HG02759 (cell line): ENCODE data around the gene CCDC136.

ENCODE experiments used
- ATAC-seq: cut with Tn5 transposase; IDR thresholded peaks from one replicate; pipeline ENCODE4 v1.9.1; 2021; ENCODE audit warnings: mild to moderate bottlenecking, moderate library complexity; ENCODE audit not compliant: unreplicated experiment

Gene CCDC136

DNA sequence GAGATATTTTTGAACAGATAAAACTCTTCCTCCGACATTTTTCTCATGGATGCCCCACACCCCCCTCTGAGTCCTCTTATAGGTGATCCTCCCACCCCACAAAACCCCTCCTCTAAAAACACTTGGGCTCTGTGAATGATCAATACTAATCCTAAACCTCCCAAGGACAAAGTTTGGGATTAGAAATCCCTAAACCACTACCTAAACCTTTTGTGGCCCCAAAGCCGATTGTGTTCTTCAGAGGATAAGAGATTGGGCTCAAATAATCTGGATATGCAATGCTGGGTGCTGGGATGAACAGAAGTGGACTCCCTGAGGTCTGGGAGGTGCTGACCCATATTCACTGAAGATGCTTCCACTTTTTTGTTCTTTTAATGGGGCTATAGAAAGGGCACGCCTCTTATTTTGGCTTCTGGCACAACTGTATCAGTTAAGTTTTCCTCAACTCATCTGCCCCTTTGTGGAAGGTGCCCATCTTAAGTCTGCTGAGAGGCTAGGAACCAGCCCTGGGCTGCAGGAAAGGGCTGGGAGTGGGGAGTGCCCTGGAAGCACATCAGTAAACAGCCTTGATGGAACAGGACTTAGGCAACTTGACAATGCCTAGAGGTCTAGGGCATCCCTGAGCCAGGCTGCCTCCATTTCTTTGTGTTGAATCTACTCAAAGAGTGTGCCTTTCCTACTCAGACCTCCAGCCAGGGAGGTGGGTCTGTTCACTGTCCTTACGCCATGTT lies 15.9 kb upstream of the CCDC136 start, which contains the start of gene OPN1SW:
Gene OPN1SW, minus strand, starts transcription at position 51 of the 731 bp plus-strand sequence. Its CDS starts 13 bp downstream, at position 38.
- no peak for ATAC-seq

DNA sequence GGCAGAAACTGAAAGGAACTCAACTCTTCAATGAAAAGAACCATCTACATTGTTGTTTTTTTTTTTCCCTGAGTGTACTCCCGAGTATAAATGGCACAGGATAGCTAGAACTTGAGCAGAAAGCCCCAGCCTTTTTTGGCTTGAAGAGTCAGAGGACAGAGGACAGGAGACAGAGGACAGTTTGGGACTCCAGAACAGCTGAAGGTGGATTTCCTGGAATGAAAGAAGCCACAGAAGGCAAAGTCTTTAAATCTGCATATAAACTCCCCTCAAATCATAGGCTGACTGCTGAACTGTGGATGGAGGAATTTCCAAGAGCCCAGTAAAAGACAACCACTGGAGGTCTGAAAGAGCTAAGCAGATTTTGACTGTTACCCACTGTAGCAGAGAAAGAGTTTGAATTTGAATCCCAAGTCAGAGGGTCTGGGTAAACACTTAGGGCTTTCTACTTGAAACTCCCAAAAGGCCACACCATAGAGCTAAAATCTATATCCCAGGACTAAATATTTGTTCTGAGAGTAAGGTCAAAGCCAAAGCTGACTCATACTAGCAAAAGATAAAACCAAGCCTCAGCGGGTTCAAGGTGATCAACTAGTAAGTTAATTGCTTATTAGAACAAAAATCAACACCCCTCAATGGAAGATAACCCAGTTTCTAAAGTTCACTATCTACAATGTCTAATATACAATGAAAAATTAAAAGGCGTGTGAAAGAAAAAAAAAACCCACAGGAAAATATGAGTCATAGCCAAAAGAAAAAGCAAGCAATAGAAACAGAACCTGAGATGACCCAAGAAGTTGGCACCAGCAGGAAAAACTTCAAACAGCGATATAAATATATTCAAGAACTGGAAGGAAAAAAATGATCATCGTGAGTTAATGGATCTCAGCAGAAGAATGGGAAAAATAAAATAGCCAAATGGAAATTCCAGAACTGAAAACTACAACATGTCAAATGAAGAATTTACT lies 14.3 kb upstream of the CCDC136 start:
- ATAC-seq, result no peak

DNA sequence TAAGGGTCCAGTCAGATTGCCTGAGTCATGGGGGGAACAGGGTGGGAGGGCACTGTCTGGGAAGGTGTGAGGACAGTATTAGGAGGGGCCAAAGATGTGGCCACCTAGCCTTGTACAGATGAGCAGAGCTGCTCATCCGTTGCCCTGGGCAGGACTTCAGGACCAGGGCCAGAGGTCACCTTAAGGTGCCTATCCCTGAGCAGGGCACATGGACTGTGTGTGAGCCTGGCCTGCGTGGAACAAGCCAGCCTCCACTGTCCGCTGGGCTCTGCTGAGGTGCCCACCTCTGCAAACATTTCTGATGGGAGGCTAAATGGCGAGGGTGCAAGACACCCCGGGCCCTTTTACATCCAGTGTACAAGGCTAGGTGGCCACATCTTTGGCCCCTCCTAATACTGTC lies 12.8 kb upstream of the CCDC136 start:
- no peak for ATAC-seq

DNA sequence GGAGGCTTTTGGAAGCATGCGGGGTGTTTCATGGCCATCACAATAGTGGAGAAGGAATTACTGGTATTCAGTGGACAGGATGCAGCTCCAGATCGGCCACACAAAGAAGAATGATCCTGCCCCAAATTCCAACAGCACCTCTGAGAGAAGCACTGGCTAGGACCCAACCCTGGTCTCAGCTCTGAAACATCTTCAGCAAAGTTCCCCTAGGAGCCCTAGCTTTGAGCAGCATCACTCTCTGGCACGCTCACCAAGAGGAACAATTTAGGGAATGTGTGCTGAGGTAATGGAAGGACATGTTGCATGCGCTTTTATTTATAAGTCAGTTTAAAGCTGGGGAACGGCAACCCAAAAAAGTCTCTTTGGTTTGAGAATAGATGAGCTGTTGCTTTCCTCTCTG lies 10.6 kb upstream of the CCDC136 start:
- ATAC-seq, result no peak

DNA sequence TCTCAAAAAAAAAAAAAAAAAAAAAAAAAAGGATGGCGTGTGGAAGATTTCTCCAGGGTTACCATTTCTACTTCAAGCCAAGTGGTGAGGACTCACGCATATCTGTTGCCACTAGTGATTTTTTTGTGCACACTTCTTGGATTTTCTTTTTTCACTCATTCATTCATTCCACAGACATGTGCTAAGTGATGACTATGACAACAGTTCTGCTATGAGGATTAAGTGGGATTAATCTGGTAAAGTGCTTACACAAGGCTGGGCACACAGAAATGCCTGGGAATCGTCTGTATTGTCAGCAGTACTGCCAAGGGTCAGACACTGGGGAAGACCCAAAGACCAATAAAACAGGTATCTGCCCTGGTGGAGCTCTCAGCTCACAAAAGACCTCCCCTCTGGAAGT lies 9.9 kb upstream of the CCDC136 start:
- no peak for ATAC-seq

DNA sequence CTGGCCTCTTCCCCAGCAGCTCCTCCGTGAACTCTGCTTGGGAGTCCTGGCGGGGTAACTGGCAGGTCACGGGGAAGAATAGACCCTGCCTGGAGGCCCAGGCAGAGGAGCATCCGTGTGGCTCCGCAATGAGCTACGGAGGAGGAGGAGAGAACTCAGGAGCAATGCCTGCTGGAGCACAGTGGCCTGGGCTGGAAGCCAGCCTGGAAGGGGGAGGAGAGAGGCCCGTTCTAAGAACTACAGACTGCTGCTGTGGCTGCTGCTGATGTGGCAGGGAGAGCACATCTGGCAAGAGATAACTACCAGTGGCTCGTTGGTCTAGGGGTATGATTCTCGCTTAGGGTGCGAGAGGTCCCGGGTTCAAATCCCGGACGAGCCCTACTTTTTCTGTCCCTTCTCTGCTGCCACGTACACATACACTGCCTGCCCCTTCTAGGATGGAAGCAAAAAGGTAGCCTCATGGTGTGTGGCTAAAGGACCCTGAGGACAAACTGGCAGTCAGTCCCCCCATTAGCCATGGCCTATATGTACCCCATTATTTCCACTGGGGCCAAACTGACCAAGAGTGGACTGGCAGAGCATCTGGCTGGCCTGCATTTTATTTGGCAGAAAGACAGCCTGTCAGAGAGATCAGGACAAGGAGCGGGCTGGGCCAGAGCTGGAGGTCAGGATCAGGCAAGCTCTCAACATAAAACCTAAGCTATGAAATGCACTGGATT lies 8.5 kb upstream of the CCDC136 start:
- no peak for ATAC-seq

DNA sequence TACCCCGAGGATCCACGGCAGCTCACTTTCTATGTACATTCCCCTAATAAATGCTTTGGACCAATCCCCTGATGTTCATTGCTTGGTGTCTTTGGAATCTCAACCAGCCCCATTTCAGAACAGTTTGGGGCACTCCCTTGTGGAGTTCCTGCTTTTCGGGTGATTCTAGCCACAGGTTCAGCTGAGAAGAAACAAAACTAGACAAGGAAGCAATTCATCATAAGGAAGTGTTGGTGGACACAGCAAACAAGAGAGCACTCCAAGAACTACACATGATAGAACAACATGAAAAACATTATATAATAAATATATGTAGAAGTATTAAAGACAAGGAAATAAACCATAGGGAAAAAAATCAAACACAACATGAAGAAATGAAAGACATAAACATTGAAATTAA lies 6.0 kb upstream of the CCDC136 start:
- no peak for ATAC-seq

DNA sequence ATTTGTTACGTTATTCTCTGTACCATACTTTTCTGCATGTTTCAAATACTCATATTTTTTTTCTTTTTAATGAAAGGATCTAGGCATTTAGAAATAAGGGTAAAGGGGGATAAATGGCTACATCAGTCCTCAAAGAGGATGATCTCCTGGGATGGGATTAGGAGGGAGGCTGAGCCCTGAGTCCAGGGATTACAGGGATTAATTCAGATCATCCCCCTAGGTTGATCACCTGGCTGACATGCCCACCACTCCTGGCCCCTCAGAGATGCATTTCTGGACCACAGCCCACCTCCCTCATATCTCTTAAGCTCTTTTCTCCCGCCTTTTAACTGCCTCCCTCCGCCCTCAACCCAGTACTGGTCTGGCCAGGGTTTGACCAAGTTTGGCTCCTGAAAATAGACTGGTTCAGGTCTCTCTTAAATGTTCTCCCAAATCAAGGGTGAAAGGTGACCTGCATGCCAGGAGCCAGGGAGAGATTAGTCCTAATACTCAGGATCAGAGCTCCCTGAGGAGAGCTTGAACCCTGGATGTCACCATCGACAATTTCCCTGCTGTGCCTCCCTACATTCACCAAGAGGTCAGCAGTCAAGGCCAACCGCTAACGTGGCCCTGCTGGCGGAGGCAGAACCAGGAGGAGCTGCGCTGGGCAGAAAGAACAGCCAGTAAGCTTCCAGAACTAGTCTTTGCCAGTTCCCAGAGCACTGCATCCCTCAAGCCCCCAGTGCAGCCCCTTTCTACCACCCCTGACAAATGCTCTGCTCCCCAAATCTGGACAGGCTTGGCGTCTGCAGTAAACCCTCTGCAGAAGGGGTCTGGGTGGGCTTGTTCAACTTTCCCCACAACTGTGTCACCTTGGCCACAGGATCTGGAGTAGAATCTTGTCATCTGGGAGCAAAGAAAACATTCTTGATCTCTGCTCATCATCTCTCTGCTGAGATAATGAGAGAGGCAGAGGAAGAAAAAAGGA lies 3.0 kb upstream of the CCDC136 start:
- no peak for ATAC-seq

DNA sequence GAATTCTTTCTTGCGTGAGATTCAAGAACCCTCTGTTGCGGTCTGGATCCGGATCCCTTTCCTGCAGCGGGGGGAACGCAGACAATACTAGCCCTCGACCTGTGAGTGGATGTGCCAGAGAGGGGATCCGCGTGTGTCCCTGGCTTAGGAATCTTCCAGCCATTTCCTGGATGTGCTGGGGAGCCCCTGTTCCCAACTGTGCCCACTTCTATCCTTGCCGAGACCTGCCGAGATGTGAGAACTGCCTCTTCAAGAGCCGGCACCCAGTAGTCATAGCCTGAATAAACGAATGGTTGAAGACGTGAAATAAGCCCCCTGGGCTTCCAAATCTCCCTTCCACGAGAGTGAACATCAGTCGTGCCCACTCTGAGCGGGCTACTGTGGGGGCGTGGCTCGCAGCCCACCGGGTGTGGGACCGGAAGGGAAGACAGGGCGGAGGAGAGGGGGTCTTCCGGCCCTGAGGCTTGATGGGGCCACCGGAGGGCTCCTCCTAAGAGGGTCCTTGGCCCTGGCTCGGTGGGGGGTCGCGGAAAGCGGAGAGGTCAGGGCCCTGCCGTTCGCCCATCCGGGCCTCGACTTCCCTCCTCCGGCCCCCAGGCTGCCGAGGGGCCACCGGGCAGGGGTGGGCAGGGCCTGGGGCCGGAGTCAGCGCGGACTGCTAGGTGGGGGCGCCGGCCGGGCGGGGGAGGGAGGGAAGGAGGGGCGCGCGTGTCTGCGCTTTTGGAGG lies 1.3 kb upstream of the CCDC136 start:
- peak; percentile 13 for ATAC-seq

DNA sequence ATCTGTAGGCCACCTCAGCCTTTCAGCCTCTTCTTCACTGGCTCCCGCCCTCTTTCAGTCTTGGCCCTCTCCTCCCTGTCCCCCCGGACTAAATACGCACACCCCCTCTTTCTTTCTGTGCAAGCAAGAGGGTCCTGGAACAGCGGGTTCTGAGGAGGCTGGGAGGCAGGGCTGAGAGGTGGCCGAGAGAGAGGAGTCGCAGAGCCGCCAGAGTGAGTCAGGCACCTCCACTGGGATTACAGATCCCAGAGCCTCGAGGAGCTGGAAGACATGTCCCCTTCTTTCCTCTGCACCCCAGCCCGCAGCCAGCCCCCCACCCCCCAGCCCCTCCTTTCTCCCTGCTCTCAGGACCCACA lies 182 bp downstream of the CCDC136 start:
- ATAC-seq, result no peak

DNA sequence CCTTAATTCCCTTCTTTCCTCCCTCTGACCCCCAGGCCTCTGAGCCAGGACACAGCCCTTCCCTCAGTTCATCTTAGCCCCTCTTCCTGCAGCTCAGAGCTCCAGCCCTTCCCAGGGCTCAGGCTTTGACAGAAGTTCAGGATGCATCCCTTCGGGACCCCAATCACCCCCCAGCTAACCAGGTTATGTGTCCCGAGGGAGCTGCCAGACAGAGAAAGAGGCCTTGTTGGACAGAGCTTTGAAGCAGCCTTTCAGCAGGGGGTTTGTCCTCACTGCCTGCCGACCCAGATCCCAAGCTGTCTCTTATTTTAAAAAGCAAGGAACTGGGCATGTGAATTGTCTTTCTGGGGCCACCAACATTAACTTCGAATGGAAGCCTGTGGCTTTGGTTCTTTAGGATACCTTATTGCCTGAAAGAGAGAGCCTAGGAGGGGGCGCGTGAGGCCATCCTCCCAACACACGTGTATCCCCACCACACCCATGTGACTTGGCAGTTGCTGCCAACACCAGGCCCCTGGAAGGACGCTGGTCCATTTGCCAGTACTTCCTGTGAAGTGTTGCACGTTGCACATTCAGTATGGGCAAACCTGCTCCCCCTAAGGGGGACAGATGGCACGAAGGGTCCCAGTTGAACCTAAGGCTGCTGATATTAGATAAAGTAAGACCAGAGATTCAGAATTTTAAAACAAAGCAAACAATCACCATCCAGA lies 858 bp downstream of the CCDC136 start:
- ATAC-seq, result no peak

DNA sequence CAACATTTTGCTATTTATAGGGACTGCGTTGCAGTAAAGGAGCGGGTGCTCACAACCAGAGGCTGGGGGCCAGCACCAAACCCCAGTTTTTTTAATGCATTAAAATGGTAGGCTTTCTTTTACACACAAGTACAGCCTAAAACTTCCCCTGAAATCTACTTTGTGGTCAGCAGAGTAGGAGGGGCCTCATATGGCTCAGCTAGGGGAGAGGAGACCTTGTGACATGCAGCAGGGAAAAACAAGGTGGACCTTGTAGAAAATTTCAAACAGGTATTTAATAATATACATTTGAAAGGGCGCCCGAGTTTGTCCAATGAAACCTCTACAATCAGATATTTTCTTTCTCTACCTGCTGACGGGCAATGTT lies 1.4 kb downstream of the CCDC136 start:
- no peak for ATAC-seq

DNA sequence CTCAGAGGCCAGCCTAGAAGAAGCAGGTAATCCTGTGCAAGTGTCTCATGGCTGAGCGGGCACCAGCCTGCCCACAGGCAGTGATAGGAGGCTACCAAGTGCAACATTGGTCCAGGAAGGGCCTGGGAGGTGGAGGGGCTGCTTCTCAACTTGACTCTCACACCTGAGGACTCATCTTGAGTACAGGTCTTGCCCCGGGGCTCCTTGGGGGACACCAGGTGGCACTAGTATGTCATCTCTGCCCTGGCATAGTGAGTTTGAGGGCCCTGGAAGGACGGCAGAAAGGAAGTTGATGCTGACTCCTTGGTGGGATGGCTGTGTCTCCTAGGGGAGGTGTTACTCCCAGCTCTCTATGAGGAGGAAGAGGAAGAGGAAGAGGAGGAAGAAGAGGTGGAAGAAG lies 2.3 kb downstream of the CCDC136 start:
- no peak for ATAC-seq

DNA sequence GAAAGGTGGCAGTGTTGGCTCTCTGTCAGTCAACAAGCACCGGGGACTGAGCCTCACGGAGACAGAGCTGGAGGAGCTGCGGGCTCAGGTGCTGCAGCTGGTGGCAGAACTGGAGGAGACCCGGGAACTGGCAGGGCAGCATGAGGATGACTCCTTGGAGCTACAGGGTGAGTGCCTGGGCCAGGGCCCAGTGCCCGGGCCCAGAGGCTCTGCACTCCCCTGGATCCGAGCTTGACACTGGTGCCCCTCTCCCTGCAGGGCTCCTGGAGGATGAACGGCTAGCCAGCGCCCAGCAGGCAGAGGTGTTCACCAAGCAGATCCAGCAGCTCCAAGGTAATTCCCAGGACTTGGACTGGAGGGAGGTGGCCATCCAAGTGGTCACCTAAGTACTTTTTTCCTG lies 2.7 kb downstream of the CCDC136 start:
- no peak for ATAC-seq

DNA sequence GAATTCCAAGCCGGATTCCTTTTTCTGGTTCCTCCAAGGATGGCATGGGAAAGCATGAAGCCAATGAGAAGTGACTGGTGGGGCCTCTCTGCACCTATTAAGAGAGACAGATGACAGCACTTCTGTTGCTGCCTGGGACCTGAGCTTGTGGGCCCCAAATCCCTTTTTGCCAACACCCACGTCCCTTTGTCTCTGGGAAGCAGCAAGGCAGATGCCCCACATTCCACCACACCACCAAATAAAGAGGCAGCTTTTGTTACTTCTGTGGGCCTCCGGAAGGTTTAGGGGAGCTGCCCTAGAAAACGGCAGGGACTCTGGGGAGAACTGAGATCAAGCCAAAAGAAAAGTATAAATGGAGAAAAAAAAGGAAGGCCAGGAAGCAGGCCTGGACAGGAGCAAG lies 3.4 kb downstream of the CCDC136 start:
- ATAC-seq, result no peak

DNA sequence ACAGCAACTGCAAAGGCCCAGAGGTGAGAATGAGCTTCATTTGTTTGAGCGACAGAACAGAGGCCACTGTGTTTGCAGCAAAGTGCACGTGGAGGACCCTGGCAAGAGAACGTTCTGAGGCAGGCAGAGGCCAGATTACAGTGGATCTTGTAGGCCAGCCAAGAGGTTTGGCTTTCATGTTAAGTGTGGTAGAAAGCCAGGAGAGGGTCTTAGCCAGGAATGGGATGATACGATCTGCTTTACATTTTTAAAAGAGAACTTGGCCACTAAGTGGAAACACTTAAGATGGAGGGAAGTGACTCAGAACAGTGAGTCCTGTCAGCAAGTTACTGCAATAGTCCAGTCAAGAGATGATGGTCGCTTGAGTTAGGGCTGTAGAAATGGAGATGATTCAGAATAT lies 4.6 kb downstream of the CCDC136 start:
- no peak for ATAC-seq

DNA sequence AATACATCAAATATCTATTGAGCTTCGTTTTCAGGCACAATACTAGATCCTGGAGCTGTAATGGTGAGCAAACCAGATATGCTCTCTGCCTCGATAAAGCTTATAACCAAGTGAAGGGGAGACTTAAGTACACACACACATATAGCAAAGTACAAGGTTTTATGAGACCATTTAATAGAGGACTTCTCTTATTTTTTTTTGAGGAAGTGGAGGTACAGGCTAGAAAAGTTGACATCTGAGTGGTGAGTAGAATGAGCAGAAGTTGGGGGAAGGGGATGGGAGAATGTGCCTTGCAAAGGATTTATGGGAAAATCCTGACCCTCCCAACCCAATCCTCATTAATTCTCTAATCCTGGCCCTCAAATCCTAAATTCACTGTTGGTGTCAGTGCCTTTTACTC lies 7.7 kb downstream of the CCDC136 start:
- ATAC-seq, result no peak

DNA sequence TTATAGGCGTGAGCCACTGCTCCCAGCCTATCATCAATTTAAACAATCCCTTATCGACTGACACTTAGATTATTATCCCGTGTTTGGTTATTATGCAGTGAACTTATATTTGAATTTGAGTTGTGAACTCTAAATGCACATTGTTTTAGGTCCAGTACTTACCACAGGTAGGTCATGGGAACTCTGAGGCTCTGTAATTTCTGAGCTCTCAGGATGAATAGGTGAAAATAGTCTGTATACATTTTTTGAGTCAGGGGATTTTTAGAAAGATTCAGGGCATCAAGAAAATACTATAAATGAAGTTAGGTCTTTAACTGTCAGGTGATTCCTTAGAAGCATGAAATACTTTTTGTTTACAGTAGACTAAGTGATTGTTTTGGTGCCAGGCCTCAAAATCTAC lies 8.8 kb downstream of the CCDC136 start:
- no peak for ATAC-seq

DNA sequence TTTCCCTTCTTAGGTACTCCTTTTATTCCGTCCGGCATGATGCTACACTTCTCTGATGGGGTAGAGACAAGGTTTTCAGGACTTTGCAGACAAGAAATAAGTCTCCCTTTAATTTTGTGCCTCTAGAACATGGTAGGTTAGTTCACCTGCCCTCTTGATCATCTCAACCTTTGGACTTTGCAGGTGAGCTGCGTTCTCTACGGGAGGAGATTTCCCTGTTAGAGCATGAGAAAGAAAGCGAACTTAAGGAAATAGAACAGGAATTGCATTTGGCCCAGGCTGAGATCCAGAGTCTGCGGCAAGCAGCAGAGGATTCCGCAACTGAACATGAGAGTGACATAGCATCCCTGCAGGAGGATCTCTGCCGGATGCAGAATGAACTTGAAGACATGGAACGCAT lies 9.2 kb downstream of the CCDC136 start:
- ATAC-seq, result no peak
